Loucy (cell line): ENCODE results near the gene GFER.

Experiments
- H2AFZ ChIP-seq: fragments of 200-600 bp; sonication (generic); 2 replicates; pipeline ENCODE4 v1.6.0; 2016; ENCODE audit warnings: antibody characterized with exemption, mild to moderate bottlenecking, low read length, moderate library complexity
- H3F3A ChIP-seq: fragments of 200-600 bp; 2 replicates; pipeline ENCODE4 v1.6.0; 2016; ENCODE audit warnings: antibody characterized with exemption, low read depth, mild to moderate bottlenecking
- H3K27me3 ChIP-seq: fragments of 200-600 bp; sonication (generic); 2 replicates; pipeline ENCODE4 v1.6.1; 2014; ENCODE audit warnings: low read length, mild to moderate bottlenecking; ENCODE audit not compliant: insufficient read depth, poor library complexity, severe bottlenecking
- H3K36me3 ChIP-seq: fragments of 200-600 bp; sonication (generic); 2 replicates; pipeline ENCODE4 v1.6.1; 2016; ENCODE audit warnings: low read length; ENCODE audit not compliant: insufficient read depth
- H3K4me1 ChIP-seq: fragments of 200-600 bp; sonication (generic); 2 replicates; pipeline ENCODE4 v1.5.1; 2014; ENCODE audit warnings: low read length, mild to moderate bottlenecking; ENCODE audit not compliant: insufficient read depth, poor library complexity, severe bottlenecking
- H3K4me2 ChIP-seq: fragments of 200-600 bp; sonication (generic); 2 replicates; pipeline ENCODE4 v1.6.0; 2014; ENCODE audit warnings: antibody characterized with exemption, low read length, low read depth, mild to moderate bottlenecking; ENCODE audit not compliant: poor library complexity, severe bottlenecking
- H3K4me3 ChIP-seq: fragments of 200-600 bp; sonication (generic); 2 replicates; pipeline ENCODE4 v1.5.1; 2014; ENCODE audit warnings: low read length, mild to moderate bottlenecking, mixed read lengths; ENCODE audit not compliant: poor library complexity, severe bottlenecking
- H3K79me2 ChIP-seq: fragments of 200-600 bp; sonication (generic); 2 replicates; pipeline ENCODE4 v1.6.1; 2014; ENCODE audit warnings: low read length; ENCODE audit not compliant: insufficient read depth
- H3K9ac ChIP-seq: fragments of 200-600 bp; sonication (generic); 2 replicates; pipeline ENCODE4 v1.6.0; 2014; ENCODE audit warnings: mild to moderate bottlenecking, low read depth, low read length, moderate library complexity; ENCODE audit not compliant: poor library complexity, severe bottlenecking
- H3K9me2 ChIP-seq: fragments of 200-600 bp; sonication (generic); replicated peaks from 2 replicates; pipeline ENCODE4 v1.6.1; 2016; ENCODE audit warnings: low read depth, low read length, mixed read lengths
- H3K9me3 ChIP-seq: fragments of 200-600 bp; sonication (generic); 2 replicates; pipeline ENCODE4 v1.6.1; 2014; ENCODE audit warnings: mild to moderate bottlenecking, antibody characterized with exemption, low read length, low read depth; ENCODE audit not compliant: insufficient read depth
- H4K20me1 ChIP-seq: fragments of 200-600 bp; sonication (generic); 2 replicates; pipeline ENCODE4 v1.6.0; 2014; ENCODE audit warnings: antibody characterized with exemption, low read length, mild to moderate bottlenecking; ENCODE audit not compliant: insufficient read depth, poor library complexity, severe bottlenecking
- CTCF ChIP-seq: fragments of 200-600 bp; sonication (generic); conservative IDR thresholded peaks from 2 replicates; pipeline ENCODE4 v1.5.1; 2014; ENCODE audit warnings: mild to moderate bottlenecking, antibody characterized with exemption, low read length
- EZH2phosphoT487 ChIP-seq: fragments of 200-600 bp; IDR thresholded peaks from 2 replicates; pipeline ENCODE4 v1.6.1; 2018; ENCODE audit warnings: antibody characterized with exemption, mild to moderate bottlenecking, moderate library complexity, borderline replicate concordance

The GFER gene

GRCh38 chr16:1980770-1981087, 3.3 kb upstream of the GFER start:
- Histone ChIP-seq H3K9me3 (no peaks in the 10 kb centered on the region), H4K20me1 (no peaks in the 10 kb centered on the region), H2AFZ (no peak overlapping the region), H3K4me3 (no peak overlapping the region), H3K4me2 (no peak overlapping the region), H3K9me2 (no peaks in the 10 kb centered on the region), H3K36me3 (no peaks in the 10 kb centered on the region), H3K4me1 (no peaks in the 10 kb centered on the region), H3K27me3 (no peaks in the 10 kb centered on the region), H3F3A (no peaks in the 10 kb centered on the region), H3K79me2 (peaks cover 15% of the 10 kb centered on the region), H3K9ac (no peak overlapping the region)
- TF ChIP-seq EZH2phosphoT487: no peak
- TF ChIP-seq CTCF: no peak

DNA sequence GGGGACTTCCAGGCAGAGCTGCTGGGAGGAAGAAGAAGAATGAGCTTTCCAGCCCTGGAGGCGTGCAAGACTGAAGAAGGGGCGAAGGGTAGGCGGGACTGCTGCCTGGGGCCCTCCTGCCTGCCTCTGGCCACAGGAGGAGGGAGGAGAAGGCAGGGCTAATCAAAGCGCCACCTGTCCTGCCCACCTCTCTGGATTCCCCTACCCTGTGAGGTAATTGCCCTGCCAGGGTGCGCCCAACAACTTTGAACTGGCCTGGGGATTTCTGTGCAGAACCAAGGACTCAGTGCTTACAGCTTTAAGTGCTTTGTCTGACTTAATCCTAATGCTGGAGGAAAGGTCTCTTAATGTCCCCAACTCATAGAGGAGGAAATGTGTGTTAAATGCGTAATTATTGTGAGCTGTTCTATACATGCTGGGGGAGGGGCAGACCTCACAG, 2.6 kb upstream of the GFER start, which contains the start of gene NOXO1:
TSS of gene NOXO1 (minus strand) at position 72 of the 439 bp plus-strand sequence. CDS start 290 bp downstream, outside the sequence.
- no peaks in the 10 kb centered on the region; the same call in 1 of the 2 replicates for H3K36me3 ChIP-seq
- H3K27me3 ChIP-seq: no peaks in the 10 kb centered on the region
- TF ChIP-seq CTCF: no peak
- TF ChIP-seq EZH2phosphoT487: no peak
- no peaks in the 10 kb centered on the region for H3K4me1 ChIP-seq
- H3K4me2 ChIP-seq: no peak within 1 kb of the TSS
- peaks cover 21% of the 10 kb centered on the region for H3K79me2 ChIP-seq
- H3K9me3 ChIP-seq: no peaks in the 10 kb centered on the region
- no peaks in the 10 kb centered on the region for H3F3A ChIP-seq
- H3K9ac ChIP-seq: no peak within 1 kb of the TSS
- no peak within 1 kb of the TSS for H3K4me3 ChIP-seq
- H3K9me2 ChIP-seq: no peaks in the 10 kb centered on the region
- no peaks in the 10 kb centered on the region for H4K20me1 ChIP-seq
- H2AFZ ChIP-seq: no peak within 1 kb of the TSS

DNA sequence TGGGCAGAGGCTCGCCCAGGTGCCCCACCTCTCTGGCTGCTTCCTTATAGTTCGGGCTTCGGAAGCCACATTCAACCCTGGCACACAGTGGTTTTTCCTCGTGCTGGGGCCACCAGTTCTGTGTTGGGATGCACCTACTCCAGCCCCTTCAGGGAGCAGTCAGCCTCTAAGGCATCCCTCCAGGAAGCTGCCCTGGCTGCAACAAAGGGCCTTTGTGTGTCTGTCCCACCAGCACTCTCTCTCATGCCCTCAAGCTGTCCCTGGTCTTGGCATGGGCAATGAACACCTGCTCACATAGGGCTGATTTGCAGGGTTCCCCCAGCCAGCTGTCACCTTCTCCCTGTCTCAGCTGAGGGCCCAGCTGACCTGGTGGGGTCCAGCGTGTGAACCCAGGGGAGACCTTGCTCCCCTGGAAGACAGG, 2.0 kb upstream of the GFER start:
- Histone ChIP-seq H3K9me2 (no peaks in the 10 kb centered on the region), H3K9ac (no peak overlapping the region), H3K9me3 (no peaks in the 10 kb centered on the region), H3K4me1 (no peaks in the 10 kb centered on the region), H3F3A (no peaks in the 10 kb centered on the region), H2AFZ (no peak overlapping the region), H3K79me2 (peaks cover 21% of the 10 kb centered on the region), H3K4me2 (no peak overlapping the region), H3K4me3 (no peak overlapping the region), H3K36me3 (no peaks in the 10 kb centered on the region; the same call in 1 of the 2 replicates), H3K27me3 (no peaks in the 10 kb centered on the region), H4K20me1 (no peaks in the 10 kb centered on the region)
- no peak for TF ChIP-seq EZH2phosphoT487
- TF ChIP-seq CTCF: no peak
